ENCODE data around the gene USP20. TPM values are rescaled to one million over a fixed set of nuclear protein-coding genes. Genes with fewer than 3 reads are reported as not detected.

The USP20 gene
- total RNA-seq, 3 donors from 2014 or later (not counting 1 experiment from before 2014, with no cell fraction given) = 66.8 to 86.1 (median 80.3) TPM

DNA sequence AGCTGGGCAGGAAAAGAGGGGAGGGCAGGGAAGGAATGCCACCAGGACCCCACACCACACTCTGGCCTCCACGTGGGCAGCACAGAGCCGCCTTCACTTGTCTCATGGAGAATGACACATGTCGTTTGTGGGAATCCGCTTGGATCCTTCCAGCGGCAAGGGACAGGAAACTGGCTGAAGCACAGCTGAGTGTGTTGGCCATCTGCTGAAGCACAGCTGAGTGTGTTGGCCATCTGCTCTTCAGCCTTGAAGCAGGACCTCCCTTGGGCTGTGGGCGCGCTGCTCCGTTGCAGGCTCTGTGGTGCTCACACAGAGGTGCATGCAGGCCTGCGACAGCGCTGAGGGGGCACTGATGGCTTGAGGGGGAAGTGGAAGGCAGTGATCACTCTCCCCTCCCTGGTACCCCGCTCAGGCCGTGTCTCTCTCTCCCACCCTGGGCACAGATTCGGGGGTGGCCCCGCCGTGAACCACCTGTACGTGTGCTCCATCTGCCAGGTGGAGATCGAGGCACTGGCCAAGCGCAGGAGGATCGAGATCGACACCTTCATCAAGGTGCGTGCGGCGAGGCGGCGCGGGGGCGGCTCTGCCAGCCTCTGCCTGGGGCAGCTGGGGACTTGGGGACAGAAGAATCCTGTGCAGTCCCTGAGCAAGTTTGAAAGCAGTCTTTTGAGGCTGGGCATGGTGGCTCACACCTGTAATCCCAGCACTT, 40.6 kb downstream of the USP20 start:
- no peaks in the 10 kb centered on the region for H3K27me3 Mint-ChIP-seq (ENCODE audit: low read depth in 2 of 2)
- H3K27ac Mint-ChIP-seq = peak overlapping the region in 1 of 2 donors; percentile 91
- intact Hi-C loops (cut with micrococcal nuclease) = no loop called here
- no peaks in the 10 kb centered on the region for H3K9me3 Mint-ChIP-seq
- H3K4me3 Mint-ChIP-seq = peak overlapping the region; percentile 13
- no peak overlapping the region for H3K4me3 ChIP-seq (ENCODE audit: low read length)
- WGBS (ENCODE audit: insufficient coverage) = 97% methylated on average over 27 of the region's 27 CpGs
- no peaks in the 10 kb centered on the region for H3K27me3 ChIP-seq (ENCODE audit: control insufficient read depth, insufficient read depth, low read length)
- TF ChIP-seq, protein P1, sequence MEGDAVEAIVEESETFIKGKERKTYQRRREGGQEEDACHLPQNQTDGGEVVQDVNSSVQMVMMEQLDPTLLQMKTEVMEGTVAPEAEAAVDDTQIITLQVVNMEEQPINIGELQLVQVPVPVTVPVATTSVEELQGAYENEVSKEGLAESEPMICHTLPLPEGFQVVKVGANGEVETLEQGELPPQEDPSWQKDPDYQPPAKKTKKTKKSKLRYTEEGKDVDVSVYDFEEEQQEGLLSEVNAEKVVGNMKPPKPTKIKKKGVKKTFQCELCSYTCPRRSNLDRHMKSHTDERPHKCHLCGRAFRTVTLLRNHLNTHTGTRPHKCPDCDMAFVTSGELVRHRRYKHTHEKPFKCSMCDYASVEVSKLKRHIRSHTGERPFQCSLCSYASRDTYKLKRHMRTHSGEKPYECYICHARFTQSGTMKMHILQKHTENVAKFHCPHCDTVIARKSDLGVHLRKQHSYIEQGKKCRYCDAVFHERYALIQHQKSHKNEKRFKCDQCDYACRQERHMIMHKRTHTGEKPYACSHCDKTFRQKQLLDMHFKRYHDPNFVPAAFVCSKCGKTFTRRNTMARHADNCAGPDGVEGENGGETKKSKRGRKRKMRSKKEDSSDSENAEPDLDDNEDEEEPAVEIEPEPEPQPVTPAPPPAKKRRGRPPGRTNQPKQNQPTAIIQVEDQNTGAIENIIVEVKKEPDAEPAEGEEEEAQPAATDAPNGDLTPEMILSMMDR (IDR thresholded peaks at IDR 0.05) = no peak
- peaks cover 23 to 25% of the 10 kb centered on the region in 2 donors for H3K4me1 Mint-ChIP-seq
- H3K9me3 ChIP-seq (ENCODE audit: control insufficient read depth, insufficient read depth, low read length) = no peaks in the 10 kb centered on the region
- H3K27ac ChIP-seq (ENCODE audit: low read length) = no peak overlapping the region
- H3K36me3 Mint-ChIP-seq = no peaks in the 10 kb centered on the region
- H3K36me3 ChIP-seq (ENCODE audit: control insufficient read depth, insufficient read depth, low read length) = peaks cover 33% of the 10 kb centered on the region
- ATAC-seq (no peak), DNase-seq (no peak)
- H3K4me1 ChIP-seq (ENCODE audit: control insufficient read depth, insufficient read depth, low read length) = no peaks in the 10 kb centered on the region

DNA sequence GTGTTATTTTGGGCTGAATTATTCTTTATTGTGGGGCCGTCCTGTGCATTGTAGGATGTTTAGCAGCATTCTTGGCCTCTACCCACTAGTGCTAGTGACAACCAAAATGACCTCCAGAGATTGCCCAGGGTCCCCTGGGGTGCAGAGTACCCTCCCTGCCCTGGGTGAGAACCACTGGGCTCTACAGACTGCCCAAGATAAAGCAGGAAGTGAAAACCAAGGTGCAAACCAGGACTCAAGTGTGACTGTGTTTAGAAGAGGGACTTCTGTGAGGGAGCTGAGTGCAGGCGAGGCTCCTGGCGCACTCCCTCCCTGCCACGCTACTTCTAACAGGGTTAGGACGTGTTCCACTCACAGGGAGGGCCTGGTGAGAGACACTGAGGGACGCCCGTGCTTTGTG, 41.6 kb downstream of the USP20 start:
- DNase-seq (peak; percentile 29 to 47), ATAC-seq (peak; percentile 67 to 85 (median 81))
- Histone ChIP-seq H3K27me3 (ENCODE audit: control insufficient read depth, insufficient read depth, low read length) (no peaks in the 10 kb centered on the region), H3K9me3 (ENCODE audit: control insufficient read depth, insufficient read depth, low read length) (no peaks in the 10 kb centered on the region), H3K4me3 (ENCODE audit: low read length) (no peak overlapping the region), H3K27ac (ENCODE audit: low read length) (peak overlapping the region; percentile 59), H3K36me3 (ENCODE audit: control insufficient read depth, insufficient read depth, low read length) (peaks cover 35% of the 10 kb centered on the region), H3K4me1 (ENCODE audit: control insufficient read depth, insufficient read depth, low read length) (no peaks in the 10 kb centered on the region)
- no peaks in the 10 kb centered on the region for H3K36me3 Mint-ChIP-seq
- intact Hi-C loops (cut with micrococcal nuclease) = loop anchor here (1.0 kb wide), 1 partner anchor 10 kb away; no protein-coding TSS in a partner anchor
- peaks cover 13 to 19% of the 10 kb centered on the region in 2 donors for H3K4me1 Mint-ChIP-seq
- TF ChIP-seq, protein P1 (IDR thresholded peaks at IDR 0.05) = no peak
- H3K4me3 Mint-ChIP-seq = peak overlapping the region; percentile 75
- no peaks in the 10 kb centered on the region for H3K9me3 Mint-ChIP-seq
- WGBS (ENCODE audit: insufficient coverage) = 43% methylated on average over 7 of the region's 7 CpGs
- H3K27ac Mint-ChIP-seq = peak overlapping the region in 1 of 2 donors; percentile 91
- no peaks in the 10 kb centered on the region for H3K27me3 Mint-ChIP-seq (ENCODE audit: low read depth in 2 of 2)

DNA sequence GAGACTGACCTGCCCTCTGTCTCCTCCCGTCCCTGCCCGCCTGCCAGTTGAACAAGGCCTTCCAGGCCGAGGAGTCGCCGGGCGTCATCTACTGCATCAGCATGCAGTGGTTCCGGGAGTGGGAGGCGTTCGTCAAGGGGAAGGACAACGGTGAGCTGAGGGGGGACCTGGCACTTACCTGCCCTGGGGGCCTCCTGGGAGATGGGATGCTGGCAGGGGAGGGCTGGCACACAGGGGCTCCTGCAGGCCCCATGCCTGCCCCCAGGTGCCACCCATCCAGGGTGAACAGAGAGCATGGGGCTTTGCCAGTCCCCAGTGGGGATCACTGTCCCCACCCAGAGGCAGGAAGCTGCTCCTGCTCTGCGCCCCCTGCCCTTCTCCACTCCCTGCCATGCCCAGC, 43.0 kb downstream of the USP20 start:
- Histone ChIP-seq H3K27ac (ENCODE audit: low read length) (peak overlapping the region; percentile 14), H3K4me1 (ENCODE audit: control insufficient read depth, insufficient read depth, low read length) (no peaks in the 10 kb centered on the region), H3K36me3 (ENCODE audit: control insufficient read depth, insufficient read depth, low read length) (peaks cover 41% of the 10 kb centered on the region), H3K27me3 (ENCODE audit: control insufficient read depth, insufficient read depth, low read length) (no peaks in the 10 kb centered on the region), H3K9me3 (ENCODE audit: control insufficient read depth, insufficient read depth, low read length) (no peaks in the 10 kb centered on the region), H3K4me3 (ENCODE audit: low read length) (no peak overlapping the region)
- no peaks in the 10 kb centered on the region for H3K36me3 Mint-ChIP-seq
- no peaks in the 10 kb centered on the region for H3K9me3 Mint-ChIP-seq
- no peak overlapping the region for H3K27ac Mint-ChIP-seq
- peak overlapping the region; percentile 35 for H3K4me3 Mint-ChIP-seq
- DNase-seq (no peak), ATAC-seq (no peak)
- H3K4me1 Mint-ChIP-seq = peaks cover 10 to 19% of the 10 kb centered on the region in 2 donors
- intact Hi-C loops (cut with micrococcal nuclease) = no loop called here
- TF ChIP-seq, protein P1 (IDR thresholded peaks at IDR 0.05) = no peak
- WGBS (ENCODE audit: insufficient coverage) = 91% methylated on average over 11 of the region's 11 CpGs
- no peaks in the 10 kb centered on the region for H3K27me3 Mint-ChIP-seq (ENCODE audit: low read depth in 2 of 2)

All from natural killer cell (primary cell).